WTC11 (cell line): Measurements from ENCODE around the gene MLPH. TPM values are rescaled to one million over a fixed set of nuclear protein-coding genes. Genes with fewer than 3 reads are reported as not detected.

Experiments
- ATAC-seq: fragments of 200-7000 bp; cut with Tn5 transposase; 2 replicates; pipeline ENCODE4 v1.10.0; 2021; ENCODE audit warnings: mild to moderate bottlenecking, moderate library complexity
- CTCF ChIA-PET: fragments of 300-600 bp; sonication (Branson Sonifier 250); formaldehyde crosslinking; loops from one replicate; lab custom pipeline; 2021; ENCODE audit warnings: antibody characterized with exemption; lab: Charles Lee
- POLR2A ChIA-PET: fragments of 350-600 bp; sonication (Branson Sonifier 250); formaldehyde crosslinking; loops from one replicate; lab custom pipeline; 2021; ENCODE audit warnings: antibody characterized with exemption; lab: Charles Lee
- DNase-seq: peaks from one replicate; pipeline ENCODE4 v3.0.0; 2021; ENCODE audit warnings: low spot score
- H3K27ac Mint-ChIP-seq: 2 replicates; pipeline ENCODE4 v1.8.0; 2021; ENCODE audit warnings: mixed read lengths
- H3K27me3 Mint-ChIP-seq: 2 replicates; pipeline ENCODE4 v1.8.0; 2021; ENCODE audit warnings: low read depth, mild to moderate bottlenecking, moderate library complexity, mixed read lengths
- H3K36me3 Mint-ChIP-seq: 2 replicates; pipeline ENCODE4 v1.8.0; 2021; ENCODE audit warnings: mixed read lengths
- H3K4me1 Mint-ChIP-seq: 2 replicates; pipeline ENCODE4 v1.8.0; 2022; ENCODE audit warnings: mixed read lengths
- H3K4me3 Mint-ChIP-seq: 2 replicates; pipeline ENCODE4 v1.8.0; 2021; ENCODE audit warnings: mild to moderate bottlenecking, moderate library complexity, mixed read lengths
- H3K9me3 Mint-ChIP-seq: 2 replicates; pipeline ENCODE4 v1.8.0; 2021; ENCODE audit warnings: mixed read lengths
- ETV6 ChIP-seq: sonication (generic); formaldehyde crosslinking; IDR thresholded peaks from 2 replicates; pipeline ENCODE4 v1.8.1; 2022; ENCODE audit warnings: mild to moderate bottlenecking, missing genetic modification reagents
- FOXJ3 ChIP-seq: sonication (generic); formaldehyde crosslinking; IDR thresholded peaks from 2 replicates; pipeline ENCODE4 v1.9.0; 2021; ENCODE audit warnings: missing genetic modification reagents, mild to moderate bottlenecking, borderline replicate concordance
- FOXP4 ChIP-seq: sonication (generic); formaldehyde crosslinking; IDR thresholded peaks from 2 replicates; pipeline ENCODE4 v1.8.0; 2022; ENCODE audit warnings: mild to moderate bottlenecking, missing genetic modification reagents
- KAT7 ChIP-seq: sonication (generic); formaldehyde crosslinking; IDR thresholded peaks from 2 replicates; pipeline ENCODE4 v1.8.1; 2023; ENCODE audit warnings: missing genetic modification reagents, mild to moderate bottlenecking, borderline replicate concordance
- MAX ChIP-seq: sonication (generic); formaldehyde crosslinking; IDR thresholded peaks from 2 replicates; pipeline ENCODE4 v1.8.0; 2022; ENCODE audit warnings: mild to moderate bottlenecking, missing genetic modification reagents
- SP1 ChIP-seq: sonication (generic); formaldehyde crosslinking; conservative IDR thresholded peaks from 2 replicates; pipeline ENCODE4 v1.8.1; 2022; ENCODE audit warnings: missing genetic modification reagents
- TP53 ChIP-seq: sonication (generic); formaldehyde crosslinking; IDR thresholded peaks from 2 replicates; pipeline ENCODE4 v1.8.1; 2023; ENCODE audit warnings: mild to moderate bottlenecking, missing genetic modification reagents
- ZBTB21 ChIP-seq: sonication (generic); formaldehyde crosslinking; IDR thresholded peaks from 2 replicates; pipeline ENCODE4 v1.8.1; 2023; ENCODE audit warnings: mild to moderate bottlenecking, missing genetic modification reagents, borderline replicate concordance
- ZNF396 ChIP-seq: fragments of 250-450 bp; sonication (Bioruptor Pico); IDR thresholded peaks from 2 replicates; pipeline ENCODE4 v1.8.0; 2021; ENCODE audit warnings: mild to moderate bottlenecking, moderate library complexity, borderline replicate concordance
- ZNF532 ChIP-seq: fragments of 250-450 bp; sonication (Bioruptor Pico); IDR thresholded peaks from 2 replicates; pipeline ENCODE4 v1.9.0; 2021; ENCODE audit warnings: mild to moderate bottlenecking, borderline replicate concordance
- ZNF671 ChIP-seq: fragments of 250-450 bp; sonication (Bioruptor Pico); IDR thresholded peaks from 2 replicates; pipeline ENCODE4 v1.8.0; 2021; ENCODE audit warnings: mild to moderate bottlenecking
- ZSCAN18 ChIP-seq: fragments of 250-450 bp; sonication (Bioruptor Pico); IDR thresholded peaks from 2 replicates; pipeline ENCODE4 v2.1.2; 2022; ENCODE audit warnings: mild to moderate bottlenecking, moderate library complexity
- total RNA-seq: library from RNA; stranded (reverse); gene quantifications from 3 replicates; pipeline ENCODE4 v1.2.3, GENCODE V29; 2021
- TF ChIP-seq, protein P1 (sequence below): sonication (generic); formaldehyde crosslinking; IDR thresholded peaks from 2 replicates; pipeline ENCODE4 v1.8.1; 2023; ENCODE audit warnings: mild to moderate bottlenecking, missing genetic modification reagents
- TF ChIP-seq, protein P2 (sequence below): sonication (generic); formaldehyde crosslinking; IDR thresholded peaks from 2 replicates; pipeline ENCODE4 v1.8.1; 2022; ENCODE audit warnings: mild to moderate bottlenecking, missing genetic modification reagents, moderate library complexity, borderline replicate concordance
- TF ChIP-seq, protein P3 (sequence below): sonication (generic); formaldehyde crosslinking; IDR thresholded peaks from 2 replicates; pipeline ENCODE4 v1.8.1; 2023; ENCODE audit warnings: mild to moderate bottlenecking, moderate library complexity, missing genetic modification reagents
- TF ChIP-seq, protein P4 (sequence below): sonication (generic); formaldehyde crosslinking; IDR thresholded peaks from 2 replicates; pipeline ENCODE4 v1.8.1; 2022; ENCODE audit warnings: missing genetic modification reagents, borderline replicate concordance
- TF ChIP-seq, protein P5 (sequence below): fragments of 250-450 bp; sonication (Bioruptor Pico); IDR thresholded peaks from 2 replicates; pipeline ENCODE4 v1.9.0; 2021; ENCODE audit warnings: moderate library complexity, mild to moderate bottlenecking, inconsistent platforms, borderline replicate concordance

The MLPH gene
- total RNA-seq, 1 experiment from 2014 or later: 10.3 TPM

- TF ChIP-seq, protein P1, sequence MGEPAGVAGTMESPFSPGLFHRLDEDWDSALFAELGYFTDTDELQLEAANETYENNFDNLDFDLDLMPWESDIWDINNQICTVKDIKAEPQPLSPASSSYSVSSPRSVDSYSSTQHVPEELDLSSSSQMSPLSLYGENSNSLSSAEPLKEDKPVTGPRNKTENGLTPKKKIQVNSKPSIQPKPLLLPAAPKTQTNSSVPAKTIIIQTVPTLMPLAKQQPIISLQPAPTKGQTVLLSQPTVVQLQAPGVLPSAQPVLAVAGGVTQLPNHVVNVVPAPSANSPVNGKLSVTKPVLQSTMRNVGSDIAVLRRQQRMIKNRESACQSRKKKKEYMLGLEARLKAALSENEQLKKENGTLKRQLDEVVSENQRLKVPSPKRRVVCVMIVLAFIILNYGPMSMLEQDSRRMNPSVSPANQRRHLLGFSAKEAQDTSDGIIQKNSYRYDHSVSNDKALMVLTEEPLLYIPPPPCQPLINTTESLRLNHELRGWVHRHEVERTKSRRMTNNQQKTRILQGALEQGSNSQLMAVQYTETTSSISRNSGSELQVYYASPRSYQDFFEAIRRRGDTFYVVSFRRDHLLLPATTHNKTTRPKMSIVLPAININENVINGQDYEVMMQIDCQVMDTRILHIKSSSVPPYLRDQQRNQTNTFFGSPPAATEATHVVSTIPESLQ (CRISPR knock-in tag): no peak
- TF ChIP-seq ZNF532 (CRISPR knock-in tag): no peak
- TF ChIP-seq, protein P2, sequence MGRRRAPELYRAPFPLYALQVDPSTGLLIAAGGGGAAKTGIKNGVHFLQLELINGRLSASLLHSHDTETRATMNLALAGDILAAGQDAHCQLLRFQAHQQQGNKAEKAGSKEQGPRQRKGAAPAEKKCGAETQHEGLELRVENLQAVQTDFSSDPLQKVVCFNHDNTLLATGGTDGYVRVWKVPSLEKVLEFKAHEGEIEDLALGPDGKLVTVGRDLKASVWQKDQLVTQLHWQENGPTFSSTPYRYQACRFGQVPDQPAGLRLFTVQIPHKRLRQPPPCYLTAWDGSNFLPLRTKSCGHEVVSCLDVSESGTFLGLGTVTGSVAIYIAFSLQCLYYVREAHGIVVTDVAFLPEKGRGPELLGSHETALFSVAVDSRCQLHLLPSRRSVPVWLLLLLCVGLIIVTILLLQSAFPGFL (CRISPR knock-in tag): no peak
- TF ChIP-seq ETV6 (CRISPR knock-in tag): no peak
- TF ChIP-seq ZBTB21 (CRISPR knock-in tag): no peak
- TF ChIP-seq, protein P3, sequence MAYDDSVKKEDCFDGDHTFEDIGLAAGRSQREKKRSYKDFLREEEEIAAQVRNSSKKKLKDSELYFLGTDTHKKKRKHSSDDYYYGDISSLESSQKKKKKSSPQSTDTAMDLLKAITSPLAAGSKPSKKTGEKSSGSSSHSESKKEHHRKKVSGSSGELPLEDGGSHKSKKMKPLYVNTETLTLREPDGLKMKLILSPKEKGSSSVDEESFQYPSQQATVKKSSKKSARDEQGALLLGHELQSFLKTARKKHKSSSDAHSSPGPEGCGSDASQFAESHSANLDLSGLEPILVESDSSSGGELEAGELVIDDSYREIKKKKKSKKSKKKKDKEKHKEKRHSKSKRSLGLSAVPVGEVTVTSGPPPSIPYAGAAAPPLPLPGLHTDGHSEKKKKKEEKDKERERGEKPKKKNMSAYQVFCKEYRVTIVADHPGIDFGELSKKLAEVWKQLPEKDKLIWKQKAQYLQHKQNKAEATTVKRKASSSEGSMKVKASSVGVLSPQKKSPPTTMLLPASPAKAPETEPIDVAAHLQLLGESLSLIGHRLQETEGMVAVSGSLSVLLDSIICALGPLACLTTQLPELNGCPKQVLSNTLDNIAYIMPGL: no peak
- TF ChIP-seq, protein P4, sequence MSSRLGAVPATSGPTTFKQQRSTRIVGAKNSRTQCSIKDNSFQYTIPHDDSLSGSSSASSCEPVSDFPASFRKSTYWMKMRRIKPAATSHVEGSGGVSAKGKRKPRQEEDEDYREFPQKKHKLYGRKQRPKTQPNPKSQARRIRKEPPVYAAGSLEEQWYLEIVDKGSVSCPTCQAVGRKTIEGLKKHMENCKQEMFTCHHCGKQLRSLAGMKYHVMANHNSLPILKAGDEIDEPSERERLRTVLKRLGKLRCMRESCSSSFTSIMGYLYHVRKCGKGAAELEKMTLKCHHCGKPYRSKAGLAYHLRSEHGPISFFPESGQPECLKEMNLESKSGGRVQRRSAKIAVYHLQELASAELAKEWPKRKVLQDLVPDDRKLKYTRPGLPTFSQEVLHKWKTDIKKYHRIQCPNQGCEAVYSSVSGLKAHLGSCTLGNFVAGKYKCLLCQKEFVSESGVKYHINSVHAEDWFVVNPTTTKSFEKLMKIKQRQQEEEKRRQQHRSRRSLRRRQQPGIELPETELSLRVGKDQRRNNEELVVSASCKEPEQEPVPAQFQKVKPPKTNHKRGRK (CRISPR knock-in tag): no peak
- no peak for TF ChIP-seq FOXJ3 (CRISPR knock-in tag)
- no peak for TF ChIP-seq KAT7 (CRISPR knock-in tag)
- TF ChIP-seq FOXP4 (CRISPR knock-in tag): no peak
- TF ChIP-seq, all 79 proteins: peak for 0
These were observed 32.6 kb downstream of the MLPH start (continued) for GRCh38 chr2:237519506-237520245.

DNA sequence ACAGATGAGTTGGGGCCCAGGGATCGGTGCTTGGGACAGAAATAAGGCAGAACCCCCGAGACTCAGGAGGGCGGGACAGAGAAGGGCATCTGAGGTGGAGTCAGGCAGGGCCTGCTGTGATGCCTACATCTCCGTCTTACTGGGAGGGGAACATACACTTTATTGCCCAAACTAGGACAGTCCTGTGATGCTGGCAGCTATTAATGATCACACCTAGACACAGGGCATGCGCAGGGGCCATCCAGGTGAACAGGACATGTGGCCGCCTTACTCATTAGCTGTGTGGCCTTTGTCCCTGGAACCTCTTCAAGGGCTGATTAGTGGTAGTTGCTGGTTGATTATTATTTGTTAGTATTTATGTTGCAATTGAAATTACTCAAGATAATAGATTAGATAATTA is 33.2 kb downstream of the MLPH start:
- no peak overlapping the region for H3K4me3 Mint-ChIP-seq
- DNase-seq (no peak), ATAC-seq (no peak)
- no peaks in the 10 kb centered on the region for H3K36me3 Mint-ChIP-seq
- ChIA-PET CTCF (interaction anchor here (1.1 to 2.3 kb wide), 2 partner anchors 7 to 51 kb away, joined by 4 to 10 read pairs; no protein-coding TSS in a partner anchor), POLR2A (no interaction called here)
- no peaks in the 10 kb centered on the region for H3K4me1 Mint-ChIP-seq
- H3K9me3 Mint-ChIP-seq: peaks cover 4% of the 10 kb centered on the region
- no peaks in the 10 kb centered on the region for H3K27me3 Mint-ChIP-seq
- no peak overlapping the region for H3K27ac Mint-ChIP-seq
- TF ChIP-seq ZNF396: no peak
- no peak for TF ChIP-seq FOXJ3 (CRISPR knock-in tag)
- TF ChIP-seq ZSCAN18 (CRISPR knock-in tag): no peak
- no peak for TF ChIP-seq TP53 (CRISPR knock-in tag)
- TF ChIP-seq, protein P5, sequence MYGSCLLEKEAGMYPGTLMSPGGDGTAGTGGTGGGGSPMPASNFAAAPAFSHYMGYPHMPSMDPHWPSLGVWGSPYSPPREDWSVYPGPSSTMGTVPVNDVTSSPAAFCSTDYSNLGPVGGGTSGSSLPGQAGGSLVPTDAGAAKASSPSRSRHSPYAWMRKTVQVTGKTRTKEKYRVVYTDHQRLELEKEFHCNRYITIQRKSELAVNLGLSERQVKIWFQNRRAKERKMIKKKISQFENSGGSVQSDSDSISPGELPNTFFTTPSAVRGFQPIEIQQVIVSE (CRISPR knock-in tag): no peak
- TF ChIP-seq SP1 (CRISPR knock-in tag): no peak
- no peak for TF ChIP-seq MAX
- TF ChIP-seq ZNF671 (CRISPR knock-in tag): no peak
